Sciatic nerve (tissue), 2 donors: Measurements from ENCODE around the gene NKX2-3. TPM values are rescaled to one million over a fixed set of nuclear protein-coding genes. Genes with fewer than 3 reads are reported as not detected.
A peak's percentile ranks its signal among the peaks of the same experiment; 100 is the strongest.

Experiments
- ATAC-seq: fragments of 200-7000 bp; cut with Tn5 transposase; one replicate; pipeline ENCODE4 v1.9.1; 2020; ENCODE audit warnings: mild to moderate bottlenecking, moderate library complexity
- DNase-seq: peaks from one replicate; pipeline ENCODE4 v3.0.0-alpha.2; 2020; ENCODE audit warnings: low spot score
- intact Hi-C: fragments of 100-400 bp; cut with DNase I; formaldehyde crosslinking; loops from one replicate; pipeline ENCODE4 v1.14.2; 2022
- total RNA-seq: library from RNA; stranded (reverse); fragmentation: NEBNext Ultra II Directional; extraction: Animal tissue kit (Norgen Biotek cat#: 25700); gene quantifications from one replicate; pipeline ENCODE4 v1.2.1, GENCODE V29; 2021
- donor health status: DM: no; HTN: no; CAD: no.
- donor health status: DM: no; HTN: no; CAD: no.

NKX2-3 gene
- total RNA-seq = not detected

DNA sequence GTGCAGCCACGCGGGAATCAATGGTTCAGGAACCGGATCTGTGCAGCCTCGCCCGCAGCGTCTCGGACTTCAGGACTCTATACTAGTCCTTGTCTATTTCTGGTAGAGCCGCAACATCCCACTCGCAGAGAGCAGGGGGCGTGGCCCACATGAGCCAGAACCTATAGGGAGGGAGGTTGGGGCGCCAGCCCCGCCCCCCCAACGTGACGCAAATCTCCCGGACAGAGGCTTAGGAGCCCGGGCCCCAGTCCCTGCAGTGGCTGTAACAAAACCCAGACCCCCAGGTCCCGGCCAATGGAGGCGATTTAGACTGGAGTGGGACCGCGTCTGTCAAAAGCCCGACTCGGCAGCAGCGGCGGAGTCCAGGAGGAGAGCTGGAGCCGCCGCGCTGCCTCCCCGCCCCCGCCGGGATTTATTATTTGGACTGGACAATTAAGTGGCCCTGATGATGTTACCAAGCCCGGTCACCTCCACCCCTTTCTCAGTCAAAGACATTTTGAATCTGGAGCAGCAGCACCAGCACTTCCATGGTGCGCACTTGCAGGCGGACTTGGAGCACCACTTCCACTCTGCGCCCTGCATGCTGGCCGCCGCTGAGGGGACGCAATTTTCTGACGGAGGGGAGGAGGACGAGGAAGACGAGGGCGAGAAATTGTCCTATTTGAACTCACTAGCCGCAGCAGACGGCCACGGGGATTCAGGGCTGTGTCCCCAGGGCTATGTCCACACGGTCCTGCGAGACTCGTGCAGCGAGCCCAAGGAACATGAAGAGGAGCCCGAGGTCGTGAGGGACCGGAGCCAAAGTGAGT is at the start of gene NKX2-3:
Gene NKX2-3 (plus strand): TSS at position 256 of the 809 bp plus-strand sequence. CDS start 190 bp downstream, at position 446.
- intact Hi-C loops = no loop called here
- ATAC-seq (peak; percentile 42), DNase-seq (peak; percentile 61)

DNA sequence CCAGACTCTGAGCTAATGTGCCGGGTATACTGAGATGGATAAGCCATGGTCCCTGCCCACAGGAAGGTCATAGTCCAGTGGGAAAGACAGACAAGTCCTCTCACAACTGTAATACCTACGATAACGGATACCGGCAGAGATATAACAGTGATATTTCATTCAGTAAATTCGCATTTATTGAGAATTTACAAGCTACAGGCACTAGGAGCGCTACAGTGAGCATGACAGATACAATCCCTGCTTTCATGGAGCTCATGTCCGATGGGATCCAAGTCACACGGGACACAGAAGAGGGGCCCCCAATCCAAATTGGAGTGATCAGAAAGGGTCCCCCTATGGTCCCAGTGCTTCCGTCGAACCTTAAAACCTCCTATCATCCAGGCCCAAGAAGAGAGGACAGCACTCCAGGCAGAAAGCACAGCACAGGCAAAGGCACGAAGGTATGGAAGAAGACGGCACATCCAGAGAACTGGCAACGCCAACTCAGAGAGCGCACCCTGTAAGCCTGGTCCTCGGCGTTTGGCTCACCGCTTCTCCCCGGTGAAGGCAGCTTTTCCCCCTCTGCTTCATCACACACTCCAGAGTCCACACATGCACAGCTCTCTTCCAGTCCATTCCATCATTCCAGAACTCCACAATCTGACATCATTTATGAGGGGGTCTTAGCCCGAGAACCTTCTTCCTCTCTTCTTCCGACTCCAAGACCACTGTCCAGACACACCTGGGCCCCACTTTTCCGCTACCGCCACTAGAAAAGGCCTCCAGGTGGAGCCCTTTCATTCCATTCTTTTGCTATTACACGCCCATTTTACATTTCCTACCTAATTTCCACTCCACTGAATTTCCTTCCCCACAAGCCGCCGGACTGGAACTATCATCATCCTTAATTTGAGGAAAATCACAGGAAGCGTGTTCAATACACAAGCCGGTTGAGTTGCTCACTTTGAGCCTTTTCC is 47.8 kb upstream of the NKX2-3 start:
- ATAC-seq (no peak), DNase-seq (no peak)
- intact Hi-C loops = no loop called here

DNA sequence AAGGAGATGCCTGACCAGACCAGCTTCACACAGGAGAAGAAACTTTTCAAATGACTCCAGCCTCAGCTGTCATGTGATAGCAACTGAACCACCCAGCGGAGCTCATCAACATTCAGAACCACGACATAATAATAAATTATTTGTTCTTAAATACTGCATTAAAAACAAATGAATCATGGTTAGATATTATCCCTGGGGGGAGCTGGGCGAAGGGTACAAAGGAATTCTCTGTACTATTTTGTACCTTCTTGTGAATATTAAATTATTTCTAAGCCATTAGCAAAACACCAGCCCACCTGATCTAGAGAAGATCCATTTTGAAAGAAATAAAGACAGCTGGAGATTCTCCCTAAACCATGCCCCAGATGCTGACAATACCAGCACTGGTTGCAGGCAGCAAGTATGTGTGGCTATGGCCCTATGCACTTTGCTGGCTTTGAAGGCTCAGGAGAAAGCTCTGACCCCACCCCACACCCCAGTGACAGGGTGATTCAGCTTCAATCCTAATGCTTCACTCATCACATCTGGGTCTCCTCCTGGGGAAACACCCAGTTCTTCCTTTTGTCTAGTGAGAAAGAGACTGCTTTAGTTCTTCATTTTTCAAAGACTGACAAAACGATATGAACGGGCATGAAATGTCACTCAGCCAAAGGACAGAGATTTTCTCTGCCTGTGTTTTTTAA is 45.5 kb upstream of the NKX2-3 start:
- DNase-seq (no peak), ATAC-seq (no peak)
- intact Hi-C loops = no loop called here

DNA sequence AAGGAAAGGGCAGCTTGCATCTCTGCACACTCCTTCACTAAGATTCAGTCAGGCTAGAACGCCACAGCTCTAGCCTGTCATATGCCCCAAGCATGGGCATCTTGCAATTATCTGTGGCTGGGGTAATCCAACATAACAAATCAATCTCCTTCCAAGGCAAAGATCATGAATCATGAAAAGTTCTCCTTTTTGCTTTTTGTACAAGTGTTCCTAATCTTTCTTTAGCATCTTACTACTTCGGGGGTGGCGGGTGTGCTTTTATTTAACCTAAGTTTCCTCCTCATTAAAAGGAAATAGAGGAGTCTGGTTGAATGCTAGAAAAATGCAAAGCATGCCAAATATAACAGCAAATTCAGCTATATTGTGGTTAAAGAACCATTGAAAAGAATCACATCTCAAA is 43.5 kb upstream of the NKX2-3 start:
- ATAC-seq (no peak), DNase-seq (no peak)
- intact Hi-C loops = no loop called here

DNA sequence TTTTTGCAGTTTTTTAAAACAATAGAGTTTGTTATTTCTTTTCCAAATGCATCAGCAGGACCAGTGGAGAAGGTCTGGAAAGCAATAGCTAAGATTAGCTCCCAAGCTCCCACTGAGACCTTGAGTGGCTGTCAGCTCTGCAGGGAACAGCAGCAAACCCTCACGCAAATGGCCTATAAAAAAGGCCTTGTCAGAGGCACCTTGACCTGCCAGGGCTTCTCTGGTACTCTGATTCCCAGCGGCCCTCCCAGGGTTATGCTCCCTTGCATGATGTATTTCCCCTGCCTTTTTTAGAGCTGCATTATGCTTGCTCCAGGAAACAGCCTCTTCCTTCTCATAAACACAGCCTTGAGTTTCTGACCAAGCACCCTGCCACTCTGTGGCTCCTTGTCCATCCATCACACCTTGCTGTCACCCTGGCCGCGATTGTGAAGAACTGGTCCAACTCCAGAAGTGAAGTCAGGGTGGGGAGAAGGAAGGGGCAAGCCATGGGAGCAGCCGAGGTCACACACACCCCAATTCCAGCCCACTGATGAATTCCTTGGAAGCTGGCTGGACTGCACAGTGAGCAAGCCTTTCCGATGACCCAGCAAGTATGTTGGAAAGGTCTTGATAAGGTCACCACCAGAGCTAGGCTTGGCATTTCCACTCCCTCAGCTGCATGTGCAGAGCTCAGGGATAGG is 35.3 kb upstream of the NKX2-3 start:
- intact Hi-C loops = no loop called here
- ATAC-seq = no peak
- no peak for DNase-seq

DNA sequence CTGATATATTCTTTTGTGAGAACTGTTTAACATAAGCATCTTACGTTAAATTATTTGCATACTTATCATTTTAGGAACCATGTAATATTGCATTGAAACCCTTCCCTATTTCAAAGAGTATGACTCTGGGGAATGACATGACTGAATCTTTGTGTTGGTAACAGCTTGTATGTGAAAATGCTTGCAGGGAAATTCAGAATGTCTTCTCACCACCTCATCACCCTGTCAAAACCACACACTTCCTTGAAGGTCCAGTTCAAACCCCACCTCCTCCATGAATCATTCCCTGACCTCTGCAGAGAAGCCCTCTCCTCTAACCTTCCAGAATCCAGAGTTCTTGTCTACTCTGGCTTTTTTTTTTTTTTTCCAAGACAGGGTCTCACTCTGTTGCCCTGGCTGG is 26.3 kb upstream of the NKX2-3 start:
- intact Hi-C loops = no loop called here
- DNase-seq (no peak), ATAC-seq (no peak)

DNA sequence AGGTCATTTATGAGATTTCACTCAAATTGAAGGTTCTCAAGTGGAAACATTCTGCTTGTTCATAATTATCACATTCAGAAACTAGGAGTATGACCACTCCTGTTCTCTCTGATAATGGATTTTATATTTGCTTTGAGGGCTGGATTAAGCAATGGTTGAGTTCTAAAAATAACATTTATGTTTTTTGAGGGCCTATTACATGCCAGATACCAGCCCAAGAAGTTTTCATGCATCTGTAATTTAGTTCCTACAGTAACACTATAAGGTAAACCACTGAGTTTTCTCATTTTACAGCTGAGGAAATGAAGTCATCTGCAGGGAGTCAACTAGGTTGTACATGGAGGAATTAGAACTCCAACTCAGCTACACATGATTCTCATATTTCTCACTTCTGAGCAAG is 25.5 kb upstream of the NKX2-3 start:
- intact Hi-C loops = no loop called here
- no peak for ATAC-seq
- no peak for DNase-seq

DNA sequence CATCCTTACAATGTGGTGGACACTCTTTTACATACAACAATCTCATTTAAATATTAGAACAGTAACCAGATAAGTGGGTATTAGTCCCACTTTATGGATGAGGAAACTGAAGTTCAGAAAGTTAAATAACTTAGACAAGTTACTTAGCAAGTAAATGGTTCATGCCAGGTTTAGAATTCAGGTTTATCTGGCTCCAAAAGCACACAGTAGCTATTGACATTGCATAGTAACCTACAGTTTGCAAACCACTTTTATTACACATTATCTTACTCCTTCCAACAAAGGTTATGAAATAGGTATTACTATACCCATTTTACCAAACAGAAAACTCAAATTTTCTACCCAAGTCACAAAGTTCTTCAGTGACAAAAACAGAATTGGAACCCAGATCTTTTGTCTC is 19.7 kb upstream of the NKX2-3 start:
- intact Hi-C loops = no loop called here
- ATAC-seq = no peak
- DNase-seq = no peak

DNA sequence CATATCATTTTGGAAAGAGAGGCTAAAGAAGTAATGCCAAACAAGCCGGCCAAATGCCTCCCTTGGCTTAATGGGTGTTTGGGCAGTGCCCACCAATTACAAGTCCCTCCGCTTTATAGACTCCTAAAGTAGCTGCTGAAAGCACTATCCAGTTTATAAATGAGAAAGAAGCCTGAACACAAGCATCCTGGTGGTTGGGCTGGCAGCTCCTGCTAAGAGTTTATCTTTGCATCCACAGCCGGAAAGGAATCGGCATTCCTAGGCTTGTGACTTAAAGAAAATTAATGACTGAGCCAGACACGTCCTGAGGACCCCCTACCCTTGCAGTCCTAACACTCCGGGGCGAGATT is 13.1 kb upstream of the NKX2-3 start:
- DNase-seq (no peak), ATAC-seq (no peak)
- intact Hi-C loops = no loop called here

DNA sequence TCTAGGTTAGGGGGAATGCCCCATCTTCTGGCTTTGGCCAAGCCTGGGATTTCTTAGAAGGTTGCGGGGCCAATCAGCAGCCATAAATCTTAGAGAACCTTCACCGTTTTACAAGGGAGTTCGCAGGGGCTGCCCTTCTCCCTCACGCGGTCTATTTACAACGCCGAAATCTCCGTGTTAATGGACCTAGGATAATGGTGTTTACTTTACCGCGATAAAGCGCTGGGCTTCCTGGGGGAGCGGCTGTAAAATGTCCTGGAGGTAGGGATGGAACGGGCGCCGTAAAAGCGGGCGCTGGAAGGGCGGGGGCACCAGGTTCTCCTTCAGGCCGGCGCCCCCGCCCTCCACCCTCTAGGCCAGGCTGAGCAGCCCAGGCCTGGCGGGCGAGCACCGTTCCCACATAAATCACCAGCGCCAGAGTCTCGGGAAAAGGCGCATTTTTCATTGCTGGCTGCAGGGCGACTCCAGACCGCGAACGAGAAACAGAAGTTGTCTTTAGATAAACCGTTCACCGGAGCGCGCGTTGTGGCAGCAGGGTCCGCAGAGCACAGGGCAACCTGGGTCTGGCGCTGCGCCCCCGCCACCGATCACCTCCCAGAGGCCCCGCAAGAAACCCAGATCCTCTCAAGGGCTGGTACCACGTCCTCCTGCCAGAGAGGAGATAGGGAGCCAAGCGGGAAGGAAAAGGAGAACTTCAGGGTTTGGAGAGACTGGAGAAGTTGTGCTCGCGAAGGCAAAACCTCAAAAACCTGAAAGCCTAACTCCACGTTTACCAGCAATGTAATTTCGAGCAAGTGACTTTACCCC is 12.5 kb upstream of the NKX2-3 start:
- DNase-seq (no peak), ATAC-seq (no peak)
- intact Hi-C loops = no loop called here

DNA sequence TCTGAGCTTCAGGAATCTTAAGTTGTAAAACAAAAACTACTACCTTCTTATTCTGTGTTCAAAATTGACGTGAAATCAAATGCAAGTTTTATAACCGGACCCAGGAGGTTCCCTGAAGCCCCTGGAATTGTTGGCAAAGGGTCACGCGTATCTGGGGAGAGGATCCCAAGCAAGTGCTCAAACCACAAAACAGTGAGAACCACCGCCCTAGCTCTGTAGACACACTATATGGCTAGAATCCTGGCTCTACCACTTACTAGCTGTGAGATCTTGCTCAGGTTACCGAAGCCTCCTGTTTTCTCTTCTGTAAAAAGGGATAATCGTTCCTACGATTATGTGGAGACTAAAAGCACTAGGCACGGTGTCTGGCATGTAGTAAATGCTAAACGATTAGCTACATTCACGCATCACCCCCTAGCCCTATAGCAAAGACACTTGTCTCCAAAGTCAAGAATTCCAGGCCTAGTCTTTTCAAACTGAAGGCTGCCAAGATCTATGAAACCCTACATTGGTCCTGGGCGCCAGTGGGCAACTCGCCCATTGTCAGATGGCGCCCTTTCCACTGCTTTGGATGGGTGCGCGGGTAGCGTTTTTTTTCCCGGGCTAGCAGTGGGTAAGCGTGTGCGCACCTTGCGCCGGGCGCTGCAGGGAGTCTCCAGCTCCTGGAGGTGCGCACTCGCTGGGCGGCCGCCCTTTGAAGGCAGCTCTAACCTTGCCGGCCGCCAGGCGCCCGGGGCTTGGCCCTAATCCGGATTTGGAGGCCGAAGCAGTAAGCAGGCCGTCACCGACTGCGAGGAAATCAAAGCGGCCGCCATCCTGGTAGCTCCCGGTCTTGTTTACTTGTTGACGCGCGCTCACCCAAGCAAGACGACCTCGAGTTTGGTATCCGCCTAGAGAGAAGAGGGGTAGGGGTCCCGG is 11.6 kb upstream of the NKX2-3 start:
- intact Hi-C loops = no loop called here
- no peak for ATAC-seq
- no peak for DNase-seq

DNA sequence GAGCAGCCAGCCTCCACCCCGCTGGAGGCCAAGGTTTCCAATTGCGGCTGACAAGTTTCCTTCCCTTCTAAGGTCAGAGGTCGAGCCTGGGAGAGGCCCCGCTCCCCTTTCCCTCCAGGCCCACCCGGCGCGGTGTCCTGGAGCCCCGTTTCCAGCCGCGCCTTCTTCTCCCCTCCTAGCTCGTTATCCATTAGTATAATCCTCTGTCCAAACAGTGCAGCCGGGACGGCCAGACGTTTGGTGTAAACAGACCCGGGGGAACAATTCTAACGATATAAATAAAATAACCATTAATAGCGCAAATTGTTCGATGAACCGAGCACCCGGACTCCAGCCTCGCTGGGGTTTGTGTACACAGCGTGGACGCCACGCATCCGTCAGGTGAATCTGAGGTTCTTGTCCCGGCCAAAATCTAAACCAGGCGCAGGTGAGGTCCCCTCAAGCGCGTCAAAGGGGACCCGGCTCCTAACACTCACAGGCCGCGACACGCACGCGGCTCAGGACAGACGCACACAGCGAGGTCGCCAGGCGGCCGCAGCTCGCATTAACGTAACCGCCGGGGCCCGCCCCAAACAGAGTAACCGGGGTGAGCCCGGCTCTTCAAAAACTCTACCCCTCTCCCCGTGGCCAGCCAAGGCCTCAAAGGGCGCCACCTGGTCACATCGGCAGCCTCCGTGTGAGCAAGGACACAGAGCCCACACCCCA is 10.8 kb upstream of the NKX2-3 start:
- DNase-seq (no peak), ATAC-seq (no peak)
- intact Hi-C loops = no loop called here

DNA sequence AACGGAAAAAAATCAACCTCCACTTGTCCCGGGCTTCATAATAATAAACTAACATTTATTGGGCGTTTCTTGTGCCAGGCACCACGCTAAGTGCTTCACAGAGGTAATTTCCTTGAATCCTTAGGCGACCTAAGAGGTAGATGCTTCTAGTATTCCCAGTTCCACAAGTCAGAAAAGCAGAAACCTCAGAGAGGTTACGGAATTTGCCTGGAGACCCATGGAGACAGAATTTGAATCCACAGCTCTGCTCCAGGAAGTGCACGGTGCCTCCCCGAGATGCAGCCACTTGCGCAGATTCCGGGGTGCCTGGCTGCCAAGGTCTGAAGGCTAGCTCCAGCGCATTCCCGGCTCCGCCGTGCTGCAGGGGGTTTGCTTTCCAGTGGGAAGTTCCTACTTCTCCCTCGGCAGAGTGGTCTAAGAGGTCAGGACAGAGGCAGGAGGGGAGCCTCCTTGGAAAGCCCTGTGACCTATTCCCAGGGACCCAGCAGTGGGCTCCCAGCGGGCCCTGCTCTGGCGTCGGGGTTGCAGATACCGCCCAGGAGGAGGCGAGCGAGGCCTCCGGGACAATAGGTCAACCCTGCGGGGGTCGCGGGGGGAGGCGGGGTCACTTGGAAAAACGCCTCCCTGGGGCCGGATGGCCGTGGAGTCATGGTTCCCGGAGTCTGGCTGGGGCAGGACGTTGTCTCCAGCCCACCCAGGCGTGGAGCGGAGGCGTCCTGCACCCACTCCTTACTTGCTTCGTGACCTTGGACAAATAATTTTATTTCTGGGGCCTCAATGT is 10.1 kb upstream of the NKX2-3 start:
- DNase-seq (no peak), ATAC-seq (no peak)
- intact Hi-C loops = no loop called here

DNA sequence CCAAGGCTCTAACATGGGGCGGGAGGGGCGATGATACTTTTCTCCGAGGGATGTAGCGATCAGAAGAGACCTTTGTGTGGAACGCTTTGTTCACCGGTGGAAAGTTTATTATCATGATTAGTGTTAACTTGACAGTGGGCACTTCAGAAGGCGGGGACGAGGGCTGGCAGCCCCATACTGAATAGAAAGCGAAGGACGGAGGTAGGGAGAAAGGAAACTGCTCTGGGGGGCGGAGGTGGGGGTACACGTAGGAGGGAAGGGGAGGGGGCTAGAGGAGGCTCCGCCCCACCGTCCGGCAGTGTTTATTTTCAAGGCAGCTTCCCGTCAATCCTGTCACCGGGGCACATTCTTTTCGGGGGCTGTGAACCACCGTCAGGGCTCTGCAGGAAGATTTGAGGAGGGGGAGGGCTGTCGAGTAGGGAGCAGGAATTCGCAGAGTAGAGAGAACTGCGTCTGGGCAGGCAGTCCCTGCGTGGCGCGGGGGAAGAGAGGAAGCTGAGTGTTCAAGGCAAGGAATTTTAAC is 9.4 kb upstream of the NKX2-3 start:
- ATAC-seq (no peak), DNase-seq (no peak)
- intact Hi-C loops = no loop called here

DNA sequence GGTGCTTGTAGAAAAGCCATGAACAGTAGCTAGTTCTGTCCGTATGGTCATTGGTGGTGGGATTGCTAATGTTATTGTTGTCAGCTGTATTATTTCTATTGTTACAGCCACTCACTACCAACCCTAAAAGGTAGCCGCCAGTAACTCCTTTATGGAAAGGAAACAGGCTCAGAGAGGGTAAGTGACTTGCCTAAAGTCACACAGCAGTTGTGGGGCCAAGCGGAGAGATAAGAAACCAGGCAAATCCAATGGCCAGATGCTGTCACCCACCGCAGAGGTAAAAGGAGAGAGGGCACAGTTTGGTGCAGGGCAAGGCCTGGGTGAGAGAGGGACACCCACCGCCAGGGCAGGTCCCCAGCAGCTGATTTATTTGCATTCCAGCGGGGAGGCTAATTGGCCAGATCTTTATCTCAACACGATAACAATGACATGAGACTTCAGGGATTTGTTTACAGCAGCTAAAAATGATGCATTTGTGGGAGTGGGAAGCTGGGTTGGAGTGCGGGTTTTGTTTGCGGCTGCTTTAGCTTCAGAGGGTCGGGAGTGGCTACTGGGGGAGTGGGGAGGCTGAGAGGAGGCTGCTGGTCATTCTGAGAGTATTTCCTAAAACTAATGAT is 8.6 kb upstream of the NKX2-3 start:
- intact Hi-C loops = no loop called here
- ATAC-seq = no peak
- DNase-seq = no peak
